Chondrocyte (in vitro differentiated cells): ENCODE measurements around the gene SUMO2. TPM values are rescaled to one million over a fixed set of nuclear protein-coding genes. Genes with fewer than 3 reads are reported as not detected.

Experiments used
- DNase-seq: peaks from one replicate; pipeline ENCODE4 v3.0.0; 2021; ENCODE audit warnings: mixed read lengths, low spot score
- H3K27ac Mint-ChIP-seq: one replicate; pipeline ENCODE4 v1.8.0; 2021; ENCODE audit warnings: mild to moderate bottlenecking, moderate library complexity, mixed read lengths; ENCODE audit not compliant: unreplicated experiment
- H3K27me3 Mint-ChIP-seq: 2 replicates; pipeline ENCODE4 v1.8.0; 2021; ENCODE audit warnings: low read depth, mixed read lengths
- H3K36me3 Mint-ChIP-seq: 2 replicates; pipeline ENCODE4 v1.8.0; 2021; ENCODE audit warnings: low read depth, mixed read lengths
- H3K4me1 Mint-ChIP-seq: 2 replicates; pipeline ENCODE4 v1.8.0; 2021; ENCODE audit warnings: low read depth, mild to moderate bottlenecking, mixed read lengths
- H3K4me3 Mint-ChIP-seq: one replicate; pipeline ENCODE4 v1.8.0; 2021; ENCODE audit warnings: mild to moderate bottlenecking, moderate library complexity, mixed read lengths; ENCODE audit not compliant: unreplicated experiment
- H3K9me3 Mint-ChIP-seq: 2 replicates; pipeline ENCODE4 v1.8.0; 2021; ENCODE audit warnings: low read depth, mixed read lengths
- total RNA-seq: library from RNA; stranded (reverse); gene quantifications from 3 replicates; pipeline ENCODE4 v1.2.1, GENCODE V29; 2021
- TF ChIP-seq, protein P1 (sequence below): fragments of 200-600 bp; sonication (generic); IDR thresholded peaks from 2 replicates; pipeline ENCODE4 v1.5.0; 2021; ENCODE audit warnings: antibody characterized with exemption, mild to moderate bottlenecking, moderate library complexity

The SUMO2 gene
- total RNA-seq, 1 donor from 2014 or later: 307 TPM

DNA sequence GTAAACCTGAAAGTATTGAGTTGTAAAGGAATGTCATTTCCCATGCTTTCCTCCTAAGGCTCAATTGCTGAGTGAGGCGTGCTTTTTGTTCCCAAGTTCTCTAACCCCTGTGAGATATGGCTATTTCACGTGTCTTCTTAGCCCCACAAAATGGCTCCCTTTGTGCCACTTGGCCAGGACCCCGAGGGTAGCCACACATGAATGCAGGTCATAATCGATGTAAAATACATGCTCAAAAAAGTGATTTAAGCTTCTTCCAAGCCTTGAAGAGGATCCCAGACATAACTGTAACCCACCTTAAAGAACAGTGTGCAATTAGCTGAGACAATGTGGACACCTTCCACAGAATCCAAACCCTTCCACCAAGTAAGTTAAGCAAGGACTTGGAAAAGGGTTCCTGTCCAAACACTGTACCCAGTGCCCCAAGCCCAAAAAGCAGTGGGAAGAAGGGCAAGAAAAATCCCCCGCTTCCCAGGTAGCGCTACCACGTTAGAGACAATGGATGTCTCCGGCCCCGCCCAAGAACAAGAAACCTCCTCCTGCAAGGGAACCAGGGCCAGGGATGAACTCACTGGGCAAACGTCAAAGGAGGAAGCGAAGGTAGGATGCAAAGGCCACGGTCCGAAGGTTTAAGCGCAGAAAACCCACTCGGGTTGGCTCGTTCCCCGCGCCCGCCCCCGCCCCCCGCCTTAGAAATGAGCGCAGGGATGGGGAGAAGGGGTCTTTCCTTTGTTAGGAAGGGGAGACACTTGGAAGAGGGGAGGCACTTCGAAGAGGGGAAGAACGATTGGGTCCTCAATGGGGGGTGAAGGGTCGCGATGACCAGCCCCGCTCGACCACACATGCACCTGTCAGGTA is 29.6 kb downstream of the SUMO2 start:
- H3K27me3 Mint-ChIP-seq: no peaks in the 10 kb centered on the region
- DNase-seq: peak; percentile 58
- H3K36me3 Mint-ChIP-seq: peaks cover 3% of the 10 kb centered on the region
- TF ChIP-seq, protein P1, sequence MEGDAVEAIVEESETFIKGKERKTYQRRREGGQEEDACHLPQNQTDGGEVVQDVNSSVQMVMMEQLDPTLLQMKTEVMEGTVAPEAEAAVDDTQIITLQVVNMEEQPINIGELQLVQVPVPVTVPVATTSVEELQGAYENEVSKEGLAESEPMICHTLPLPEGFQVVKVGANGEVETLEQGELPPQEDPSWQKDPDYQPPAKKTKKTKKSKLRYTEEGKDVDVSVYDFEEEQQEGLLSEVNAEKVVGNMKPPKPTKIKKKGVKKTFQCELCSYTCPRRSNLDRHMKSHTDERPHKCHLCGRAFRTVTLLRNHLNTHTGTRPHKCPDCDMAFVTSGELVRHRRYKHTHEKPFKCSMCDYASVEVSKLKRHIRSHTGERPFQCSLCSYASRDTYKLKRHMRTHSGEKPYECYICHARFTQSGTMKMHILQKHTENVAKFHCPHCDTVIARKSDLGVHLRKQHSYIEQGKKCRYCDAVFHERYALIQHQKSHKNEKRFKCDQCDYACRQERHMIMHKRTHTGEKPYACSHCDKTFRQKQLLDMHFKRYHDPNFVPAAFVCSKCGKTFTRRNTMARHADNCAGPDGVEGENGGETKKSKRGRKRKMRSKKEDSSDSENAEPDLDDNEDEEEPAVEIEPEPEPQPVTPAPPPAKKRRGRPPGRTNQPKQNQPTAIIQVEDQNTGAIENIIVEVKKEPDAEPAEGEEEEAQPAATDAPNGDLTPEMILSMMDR: no peak
- H3K4me1 Mint-ChIP-seq: peaks cover 30% of the 10 kb centered on the region
- H3K27ac Mint-ChIP-seq: peak overlapping the region; percentile 81
- peak overlapping the region; percentile 83 for H3K4me3 Mint-ChIP-seq
- no peaks in the 10 kb centered on the region for H3K9me3 Mint-ChIP-seq

DNA sequence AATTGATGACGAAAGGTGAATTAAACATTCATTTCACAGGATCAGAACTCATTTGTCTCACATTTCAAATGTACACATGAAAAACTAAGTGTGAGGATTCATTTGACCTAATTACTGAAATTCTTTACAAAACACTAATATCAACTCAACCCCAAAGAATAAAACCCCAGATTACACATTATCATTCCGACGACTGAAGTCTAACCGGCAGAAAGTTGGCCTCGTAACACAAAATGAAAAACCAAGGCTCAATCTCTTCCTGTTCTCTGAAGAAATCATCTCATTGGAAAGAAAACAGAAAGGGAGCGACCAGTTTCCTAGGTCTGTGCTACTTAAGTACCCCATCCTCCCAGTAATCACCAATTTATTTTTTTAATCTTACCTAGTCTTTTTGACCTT is 30.2 kb downstream of the SUMO2 start:
- Mint-ChIP-seq H3K27ac (peak overlapping the region; percentile 81), H3K27me3 (no peaks in the 10 kb centered on the region), H3K36me3 (peaks cover 8% of the 10 kb centered on the region), H3K4me3 (peak overlapping the region; percentile 83), H3K9me3 (no peaks in the 10 kb centered on the region), H3K4me1 (peaks cover 30% of the 10 kb centered on the region)
- TF ChIP-seq, protein P1: no peak
- DNase-seq: no peak

DNA sequence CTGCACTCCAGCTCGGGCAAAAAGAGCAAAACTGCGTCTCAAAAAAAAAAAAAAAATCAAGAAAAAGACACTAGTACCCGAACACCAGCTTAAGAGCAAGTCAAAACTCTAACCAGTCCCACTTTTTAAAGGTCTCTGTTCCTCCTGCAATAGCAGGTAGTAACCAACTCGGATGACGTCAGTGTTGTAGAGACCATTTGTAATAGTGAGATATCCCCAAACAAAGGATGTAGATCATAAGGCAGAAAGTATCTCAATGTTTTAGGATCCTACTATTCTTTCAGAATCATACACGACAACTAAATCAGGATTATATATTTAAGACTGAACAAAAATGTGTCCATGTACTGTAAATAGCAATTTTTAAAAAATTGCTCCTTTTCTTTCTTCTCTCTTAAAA is 30.8 kb downstream of the SUMO2 start:
- DNase-seq: no peak
- Mint-ChIP-seq H3K4me3 (peak overlapping the region; percentile 83), H3K4me1 (peaks cover 30% of the 10 kb centered on the region), H3K9me3 (no peaks in the 10 kb centered on the region), H3K27me3 (no peaks in the 10 kb centered on the region), H3K36me3 (peaks cover 13% of the 10 kb centered on the region), H3K27ac (peak overlapping the region; percentile 81)
- TF ChIP-seq, protein P1: no peak

DNA sequence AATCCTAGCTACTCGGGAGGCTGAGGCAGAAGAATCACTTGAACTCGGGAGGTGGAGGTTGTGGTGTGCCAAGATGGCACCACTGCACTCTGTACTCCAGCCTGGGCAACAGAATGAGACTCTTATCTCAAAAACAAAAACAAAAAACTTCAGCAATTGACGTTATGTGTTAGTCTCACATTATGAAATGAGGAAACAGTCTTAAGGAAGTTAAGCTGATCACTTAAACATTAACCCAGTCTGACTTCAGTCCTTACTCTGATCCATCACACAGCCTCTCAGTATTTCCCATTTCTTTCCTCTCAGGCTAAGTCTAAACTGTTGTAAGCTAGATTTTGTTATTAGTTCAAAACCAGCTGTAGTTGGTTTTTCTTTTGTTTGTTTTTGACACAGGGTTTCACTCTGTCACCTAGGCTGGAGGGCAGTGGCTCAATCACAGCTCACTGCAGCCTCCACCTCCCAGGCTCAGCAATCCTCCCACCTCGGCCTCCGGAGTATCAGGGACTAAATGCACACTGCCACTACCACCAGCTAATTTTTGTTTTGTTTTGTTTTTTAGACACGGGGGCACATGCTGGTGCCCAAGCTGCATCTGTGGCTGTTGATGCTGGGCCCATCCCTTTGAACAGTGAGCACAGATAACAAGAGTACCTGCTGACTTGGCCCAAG is 34.7 kb downstream of the SUMO2 start:
- peak; percentile 32 for DNase-seq
- Mint-ChIP-seq H3K4me3 (no peak overlapping the region), H3K27ac (peak overlapping the region; percentile 66), H3K27me3 (no peaks in the 10 kb centered on the region), H3K36me3 (peaks cover 31% of the 10 kb centered on the region), H3K9me3 (no peaks in the 10 kb centered on the region), H3K4me1 (peaks cover 17% of the 10 kb centered on the region)
- TF ChIP-seq, protein P1: no peak

DNA sequence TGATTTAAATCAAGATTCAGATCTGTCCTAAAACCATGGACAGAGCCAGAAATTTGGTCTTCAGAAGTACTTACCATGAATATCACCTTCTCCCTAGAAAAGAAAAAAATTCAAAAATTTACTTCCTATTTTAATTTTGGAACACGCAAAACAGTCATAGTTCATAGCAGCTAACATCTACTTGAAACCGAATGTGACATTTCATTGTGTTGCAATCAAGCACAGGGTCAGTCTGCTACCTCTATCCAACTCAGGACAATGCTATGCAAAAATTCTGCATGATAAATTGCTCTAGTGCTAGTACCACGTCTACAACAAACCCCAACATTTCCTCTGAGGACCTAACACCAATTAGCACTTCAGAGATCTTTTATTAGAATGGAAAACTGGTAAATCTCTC is 36.2 kb downstream of the SUMO2 start:
- DNase-seq: no peak
- H3K36me3 Mint-ChIP-seq: peaks cover 31% of the 10 kb centered on the region

More for the DNA sequence above, 36.2 kb downstream of the SUMO2 start:
- Mint-ChIP-seq H3K9me3 (no peaks in the 10 kb centered on the region), H3K27me3 (no peaks in the 10 kb centered on the region), H3K4me1 (peaks cover 3% of the 10 kb centered on the region), H3K4me3 (no peak overlapping the region), H3K27ac (no peak overlapping the region)
- TF ChIP-seq, protein P1: no peak
